ENCODE measurements around the gene ETV1. TPM values are rescaled to one million over a fixed set of nuclear protein-coding genes. Genes with fewer than 3 reads are reported as not detected.

The ETV1 gene
- total RNA-seq, 4 donors from 2014 or later = 0.41 to 2.0 (median 0.83) TPM

GRCh38 chr7:13908667-13909397, 80.6 kb downstream of the ETV1 start:
- Histone ChIP-seq H3K27me3 (no peaks in the 10 kb centered on the region), H3K36me3 (no peaks in the 10 kb centered on the region), H3K27ac (no peak overlapping the region), H3K4me1 (no peaks in the 10 kb centered on the region), H3K9me3 (no peaks in the 10 kb centered on the region), H3K4me3 (no peak overlapping the region)
- intact Hi-C loops (cut with DNase I; ENCODE audit: low total_unique reads) (no loop called here), in situ Hi-C loops (cut with MboI; ENCODE audit: low sequenced_read_pairs in 4 of 4) (no loop called here)
- TF ChIP-seq POLR2A (IDR thresholded peaks at IDR 0.05) (no peak), CTCF (IDR thresholded peaks at IDR 0.05 in 4 of 5, conservative IDR thresholded peaks at IDR 0.05 in 1 of 5) (no peak)
- no peak for DNase-seq
- ATAC-seq = no peak

- H3K27ac ChIP-seq = no peak overlapping the region
- no peak overlapping the region for H3K4me3 ChIP-seq
- H3K36me3 ChIP-seq = no peaks in the 10 kb centered on the region
- in situ Hi-C loops (cut with MboI; ENCODE audit: low sequenced_read_pairs in 4 of 4) (no loop called here), intact Hi-C loops (cut with DNase I; ENCODE audit: low total_unique reads) (no loop called here)
- no peaks in the 10 kb centered on the region for H3K9me3 ChIP-seq
- DNase-seq (no peak), ATAC-seq (no peak)
- H3K27me3 ChIP-seq = no peaks in the 10 kb centered on the region
- no peak for TF ChIP-seq POLR2A (IDR thresholded peaks at IDR 0.05)
- no peak for TF ChIP-seq CTCF (IDR thresholded peaks at IDR 0.05 in 4 of 5, conservative IDR thresholded peaks at IDR 0.05 in 1 of 5)
- no peaks in the 10 kb centered on the region for H3K4me1 ChIP-seq
These were observed 81.6 kb downstream of the ETV1 start for GRCh38 chr7:13907831-13908230.

- no peak for DNase-seq
- H3K4me3 ChIP-seq = no peak overlapping the region
- no peaks in the 10 kb centered on the region for H3K36me3 ChIP-seq
- H3K4me1 ChIP-seq = no peaks in the 10 kb centered on the region
- TF ChIP-seq POLR2A (IDR thresholded peaks at IDR 0.05) (no peak), CTCF (IDR thresholded peaks at IDR 0.05 in 4 of 5, conservative IDR thresholded peaks at IDR 0.05 in 1 of 5) (no peak)
- no peak overlapping the region for H3K27ac ChIP-seq
- H3K9me3 ChIP-seq = no peaks in the 10 kb centered on the region
- intact Hi-C loops (cut with DNase I; ENCODE audit: low total_unique reads) = no loop called here
- in situ Hi-C loops (cut with MboI; ENCODE audit: low sequenced_read_pairs in 4 of 4) = no loop called here
- H3K27me3 ChIP-seq = no peaks in the 10 kb centered on the region
- no peak for ATAC-seq
These were observed 84.8 kb downstream of the ETV1 start for GRCh38 chr7:13904689-13905088.

GRCh38 chr7:13904007-13904406, 85.5 kb downstream of the ETV1 start:
- in situ Hi-C loops (cut with MboI; ENCODE audit: low sequenced_read_pairs in 4 of 4) = no loop called here
- ATAC-seq = no peak
- Histone ChIP-seq H3K9me3 (no peaks in the 10 kb centered on the region), H3K36me3 (no peaks in the 10 kb centered on the region), H3K4me3 (no peak overlapping the region), H3K27ac (no peak overlapping the region), H3K27me3 (no peaks in the 10 kb centered on the region), H3K4me1 (no peaks in the 10 kb centered on the region)
- TF ChIP-seq POLR2A (IDR thresholded peaks at IDR 0.05) (no peak), CTCF (IDR thresholded peaks at IDR 0.05 in 4 of 5, conservative IDR thresholded peaks at IDR 0.05 in 1 of 5) (no peak)
- intact Hi-C loops (cut with DNase I; ENCODE audit: low total_unique reads) = no loop called here
- DNase-seq = no peak

- in situ Hi-C loops (cut with MboI; ENCODE audit: low sequenced_read_pairs in 4 of 4) (no loop called here), intact Hi-C loops (cut with DNase I; ENCODE audit: low total_unique reads) (no loop called here)
- Histone ChIP-seq H3K9me3 (no peaks in the 10 kb centered on the region), H3K36me3 (no peaks in the 10 kb centered on the region), H3K27ac (no peak overlapping the region), H3K4me1 (no peaks in the 10 kb centered on the region), H3K4me3 (no peak overlapping the region), H3K27me3 (no peaks in the 10 kb centered on the region)
- TF ChIP-seq POLR2A (IDR thresholded peaks at IDR 0.05) (no peak), CTCF (IDR thresholded peaks at IDR 0.05 in 4 of 5, conservative IDR thresholded peaks at IDR 0.05 in 1 of 5) (no peak)
- ATAC-seq = no peak
- DNase-seq = no peak
These were observed 87.9 kb downstream of the ETV1 start for GRCh38 chr7:13901577-13901976.

Measured in gastrocnemius medialis (tissue), 4 donors.